G401.6 (cell line): Measurements from ENCODE around the gene KRT6A.

ENCODE experiments used
- FAIRE-seq: peaks from 2 replicates; lab custom pipeline; 2012; peaks lifted over from hg19 to GRCh38; lab: Jason Lieb, UNC

The KRT6A gene

DNA sequence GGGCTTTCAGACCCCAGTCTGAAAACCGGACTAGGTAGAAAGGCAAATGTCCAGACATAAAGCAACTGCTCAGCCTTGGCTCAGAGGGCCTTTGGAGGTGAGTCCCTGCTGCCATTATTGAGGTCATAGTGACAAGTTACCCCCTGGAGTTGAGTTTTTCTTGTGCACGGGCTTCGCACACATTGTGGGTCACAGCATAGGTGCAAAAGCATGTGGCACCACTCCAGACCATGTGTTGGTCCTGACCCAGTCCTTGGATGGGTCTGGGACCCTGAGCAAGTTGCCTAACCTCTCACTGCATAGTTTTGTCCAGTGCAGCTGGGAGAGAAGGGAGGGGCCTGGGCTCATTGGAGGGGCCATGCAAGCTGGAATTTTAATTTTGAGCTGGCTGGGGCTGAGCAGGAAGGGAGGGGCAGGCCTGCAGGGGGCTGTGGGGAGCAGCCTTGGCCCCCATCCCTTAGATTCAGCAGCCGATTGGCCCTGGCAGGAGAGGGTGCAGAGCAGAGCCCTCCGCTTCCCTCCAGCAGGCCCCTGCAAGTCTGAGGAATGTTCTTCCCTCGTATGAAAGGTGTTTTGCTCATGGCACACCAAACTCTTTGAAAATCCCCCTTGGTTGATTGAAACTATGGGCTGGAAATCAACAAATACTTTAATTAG is 31.3 kb upstream of the KRT6A start:
- FAIRE-seq: no peak

DNA sequence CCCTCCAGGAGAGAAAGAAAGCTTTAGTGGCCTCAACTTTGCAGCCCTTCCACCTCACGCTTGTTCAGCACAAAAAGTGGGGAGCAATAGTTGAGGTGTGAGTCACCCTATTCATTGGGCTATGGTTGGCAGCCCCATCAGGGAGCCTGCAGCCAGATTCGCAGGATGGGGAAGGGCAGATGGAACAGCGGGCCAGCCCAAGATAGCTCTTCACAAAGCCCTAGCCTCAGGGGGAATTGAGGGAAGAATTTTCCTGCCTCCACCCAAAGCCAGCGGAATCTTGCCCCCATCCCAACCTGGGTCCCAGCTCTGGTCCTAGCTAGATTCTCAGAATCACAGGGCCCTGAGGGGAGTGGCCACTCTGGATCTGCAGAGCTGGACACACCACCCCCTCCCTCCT is 30.8 kb upstream of the KRT6A start:
- FAIRE-seq: no peak

DNA sequence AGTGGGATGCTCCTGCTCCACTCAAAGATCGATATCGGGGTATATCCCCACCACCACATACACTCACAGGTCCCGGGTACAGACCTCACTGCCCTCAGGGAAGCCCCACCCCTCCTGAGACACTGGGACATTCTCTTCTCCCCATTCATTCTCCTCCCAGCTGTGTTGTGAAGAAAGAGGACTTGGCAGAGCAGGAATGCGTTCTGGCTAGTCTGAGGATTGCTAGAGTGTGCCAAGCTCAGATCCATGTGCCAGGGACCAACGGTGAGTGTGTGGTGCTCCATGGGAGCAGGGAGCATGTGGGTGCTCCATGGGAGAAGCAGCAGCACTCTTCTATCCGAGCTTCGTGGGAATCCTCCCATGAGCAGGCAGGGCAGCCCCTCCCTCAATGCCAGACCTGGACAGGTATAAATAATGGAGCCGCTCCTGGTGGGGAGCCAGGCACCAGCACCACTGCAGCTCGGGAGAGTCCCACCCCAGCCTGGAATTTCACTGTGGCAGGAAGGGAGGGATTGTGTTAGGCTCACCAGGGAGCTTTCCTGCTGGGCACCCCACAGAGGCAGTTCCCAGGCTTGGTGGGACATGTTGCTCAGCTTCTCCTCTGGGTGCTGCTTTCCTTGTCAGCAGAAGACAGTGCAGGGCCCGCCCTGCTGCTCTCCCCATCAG is 29.4 kb upstream of the KRT6A start:
- no peak for FAIRE-seq

DNA sequence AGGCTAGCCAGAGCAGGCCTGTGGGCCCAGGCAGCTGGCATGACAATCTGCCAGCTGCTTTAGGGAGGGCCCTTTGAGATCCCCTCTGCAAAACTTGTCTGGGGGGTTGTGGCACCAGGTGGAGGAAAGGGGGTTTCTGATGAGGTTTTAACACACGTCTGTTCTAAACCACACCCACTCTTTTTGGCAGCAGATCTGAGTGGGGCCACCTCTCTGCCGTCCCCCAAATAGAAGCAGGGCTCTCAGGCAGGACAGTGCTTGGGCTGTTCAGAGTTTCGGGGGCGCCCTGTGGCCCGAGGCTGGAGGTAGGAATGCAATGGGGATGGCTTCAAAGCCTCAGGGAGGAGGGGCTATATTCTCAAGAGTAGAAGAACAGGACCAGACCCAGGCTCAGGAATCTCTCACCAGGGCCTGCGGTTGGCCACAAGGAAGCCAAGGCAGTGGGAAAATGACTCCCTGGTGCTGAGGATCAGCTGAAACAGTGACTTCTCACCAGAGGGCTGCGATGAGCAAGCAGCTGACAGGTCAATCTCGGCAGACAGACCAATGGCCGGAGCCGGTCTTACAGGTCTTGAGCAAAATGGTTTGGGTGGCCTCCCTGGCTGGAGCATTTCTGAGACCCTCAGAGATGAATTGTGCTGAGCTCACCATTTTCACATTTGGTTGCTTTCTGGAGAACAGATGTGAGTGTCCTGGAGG is 28.7 kb upstream of the KRT6A start:
- FAIRE-seq: no peak

DNA sequence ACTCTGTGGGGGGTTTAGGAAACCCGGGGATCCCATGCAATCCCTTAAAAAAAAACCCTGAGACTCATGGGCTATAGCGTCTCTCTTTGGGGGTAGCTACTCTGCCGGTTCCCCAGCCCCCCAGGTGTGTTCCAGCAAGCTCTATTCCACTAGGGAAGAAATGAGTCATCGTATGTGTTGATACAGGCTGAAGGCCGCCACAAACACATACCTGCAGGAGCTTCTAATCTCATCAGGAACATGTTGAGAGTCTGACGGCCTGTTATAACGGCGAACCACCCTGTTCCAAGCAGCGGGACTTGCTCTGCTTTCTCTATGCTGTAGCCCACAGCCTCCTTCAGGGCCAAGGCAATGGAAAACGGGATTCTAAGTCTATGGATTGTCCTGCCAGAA is 28.1 kb upstream of the KRT6A start:
- no peak for FAIRE-seq

DNA sequence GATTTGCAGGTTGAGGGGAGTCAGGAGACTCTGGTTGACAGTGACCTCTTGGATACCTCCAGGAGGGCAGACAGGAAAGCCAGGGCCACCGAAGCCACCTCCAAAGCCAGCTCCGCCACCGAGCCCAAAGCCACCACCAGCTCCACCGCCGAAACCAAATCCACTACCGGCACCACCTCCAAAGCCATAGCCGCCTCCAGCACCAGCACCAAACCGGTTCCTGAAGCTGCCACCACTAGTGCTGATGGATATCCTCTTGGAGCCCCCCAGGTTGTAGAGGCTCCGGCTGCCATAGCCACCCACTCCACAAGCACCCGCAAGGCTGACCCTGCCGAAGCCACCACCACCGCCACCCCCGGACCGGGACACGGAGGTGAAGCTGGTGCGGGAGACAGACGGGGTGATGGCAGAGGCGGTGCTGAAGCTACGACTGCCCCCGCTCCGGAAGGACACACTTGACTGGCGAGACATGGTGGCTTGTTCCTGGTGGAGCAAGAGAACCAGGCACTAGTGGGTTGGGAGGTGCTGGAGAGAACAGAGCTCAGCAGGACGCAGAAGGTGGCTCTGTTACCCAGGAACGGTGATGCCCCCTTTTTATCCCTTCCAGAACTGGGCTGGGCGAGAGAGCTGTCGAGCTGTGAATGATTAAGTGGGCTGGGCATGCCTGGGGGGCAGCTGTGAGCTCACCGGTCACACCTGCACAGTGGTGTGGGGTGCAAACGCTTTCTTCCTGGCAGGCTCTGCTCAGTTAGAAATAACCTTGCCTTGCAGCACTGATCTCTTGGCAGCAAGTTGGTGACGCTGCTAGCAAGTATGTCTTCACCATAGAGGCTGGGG is 27.0 kb upstream of the KRT6A start, which contains the start of gene KRT5:
KRT5 (minus strand) TSS at position 569 of the 837 bp plus-strand sequence; CDS start at position 471, 98 bp downstream.
- FAIRE-seq: no peak

DNA sequence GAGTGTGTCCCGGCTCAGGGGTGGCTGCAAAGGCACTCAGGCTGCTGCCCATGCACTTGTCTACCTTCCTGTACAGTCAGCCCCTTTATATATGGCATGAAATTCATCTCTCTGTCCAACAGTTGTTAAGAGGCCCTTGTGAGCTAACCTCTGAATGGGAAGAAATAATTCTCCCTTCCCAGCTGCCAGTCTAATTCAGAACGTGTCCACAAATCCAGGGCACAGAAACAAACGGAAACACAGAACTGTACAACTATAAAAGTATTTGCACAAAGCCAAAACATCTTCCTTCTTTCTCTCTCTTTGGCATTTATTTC is 26.3 kb upstream of the KRT6A start:
- FAIRE-seq: no peak

DNA sequence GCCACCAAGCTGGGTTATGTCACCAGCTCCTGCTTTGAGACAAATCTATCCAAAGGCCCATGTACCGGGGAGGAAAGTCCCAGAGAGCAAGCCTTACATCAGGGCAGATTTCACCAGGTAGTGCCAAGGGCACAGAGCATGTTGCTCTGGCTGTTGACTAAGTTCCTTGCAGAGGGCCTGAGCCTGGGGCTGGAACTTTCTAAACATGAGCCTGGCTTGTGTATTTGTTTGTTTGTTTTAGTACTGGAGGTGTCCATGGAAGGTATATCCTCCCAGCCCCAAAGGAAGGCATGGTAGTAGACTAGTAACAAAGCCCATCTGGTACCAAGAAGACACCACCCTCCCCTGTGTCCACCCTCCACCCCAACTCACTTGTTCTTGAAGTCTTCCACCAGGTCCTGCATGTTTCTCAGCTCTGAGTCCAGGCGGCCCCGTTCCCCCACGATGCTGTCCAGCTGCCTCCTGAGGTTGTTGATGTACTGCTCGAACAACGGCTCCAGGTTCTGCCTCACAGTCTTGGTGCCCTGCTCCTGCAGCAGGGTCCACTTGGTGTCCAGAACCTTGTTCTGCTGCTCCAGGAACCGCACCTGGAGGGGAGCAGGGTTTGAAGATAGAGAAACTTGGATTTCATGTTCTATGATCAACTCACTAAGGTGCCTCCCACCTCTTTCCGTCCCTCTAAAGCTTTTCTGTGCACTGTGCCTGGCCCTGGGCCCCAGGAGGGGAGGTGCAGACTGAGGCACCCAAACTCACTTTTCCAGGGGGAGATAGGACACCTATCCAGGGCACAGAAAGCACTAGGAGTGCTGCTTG is 25.7 kb upstream of the KRT6A start:
- FAIRE-seq: no peak

DNA sequence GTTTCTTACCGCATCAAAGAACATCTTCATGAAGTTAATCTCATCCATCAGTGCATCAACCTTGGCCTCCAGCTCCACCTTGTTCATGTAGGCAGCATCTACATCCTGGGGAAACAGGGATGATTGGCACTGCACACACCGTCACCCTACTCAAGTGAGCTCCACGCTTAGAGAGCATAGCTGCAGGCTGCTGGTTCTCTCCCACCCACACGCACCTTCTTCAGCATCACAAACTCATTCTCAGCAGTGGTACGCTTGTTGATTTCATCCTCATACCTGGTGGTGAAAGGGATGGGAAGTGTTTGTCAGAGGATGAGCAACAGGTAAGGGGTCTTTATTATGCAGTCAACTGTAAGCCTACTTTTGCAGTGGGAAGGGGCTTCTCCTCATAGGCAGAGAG is 24.8 kb upstream of the KRT6A start:
- no peak for FAIRE-seq

DNA sequence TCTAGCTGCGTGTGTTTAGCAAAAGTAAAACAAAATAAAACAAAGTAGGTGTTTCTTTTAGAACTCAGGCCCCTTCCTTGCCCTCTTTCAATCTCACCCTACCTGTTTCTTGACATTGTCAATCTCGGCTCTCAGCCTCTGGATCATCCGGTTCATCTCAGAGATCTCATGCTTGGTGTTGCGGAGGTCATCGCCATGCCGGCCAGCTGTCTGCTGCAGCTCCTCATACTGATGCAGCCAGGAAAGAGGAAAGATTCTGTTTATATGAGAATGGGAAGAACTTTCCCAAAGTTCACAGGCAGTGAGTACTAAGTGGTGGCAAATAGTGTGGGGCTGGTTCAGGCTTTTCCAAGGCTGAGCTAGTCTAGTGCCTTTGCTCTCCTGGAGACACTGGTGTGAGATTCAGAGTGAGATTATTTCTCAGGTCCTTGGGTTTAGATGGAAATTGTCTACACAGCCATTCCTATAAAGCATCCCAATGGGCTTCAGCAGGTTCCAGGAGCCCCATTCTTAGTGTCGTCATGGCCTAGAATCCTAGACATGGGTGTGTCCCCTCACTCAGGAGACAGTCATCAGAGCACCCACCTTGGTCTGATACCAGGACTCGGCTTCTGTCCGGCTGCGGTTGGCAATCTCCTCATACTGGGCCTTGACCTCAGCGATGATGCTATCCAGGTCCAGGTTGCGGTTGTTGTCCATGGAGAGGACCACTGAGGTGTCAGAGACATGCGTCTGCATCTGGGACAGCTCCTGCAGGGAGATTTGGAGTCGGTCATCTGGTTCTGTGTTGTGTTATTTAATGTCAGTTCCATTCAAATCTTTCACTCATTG is 24.2 kb upstream of the KRT6A start:
- no peak for FAIRE-seq

DNA sequence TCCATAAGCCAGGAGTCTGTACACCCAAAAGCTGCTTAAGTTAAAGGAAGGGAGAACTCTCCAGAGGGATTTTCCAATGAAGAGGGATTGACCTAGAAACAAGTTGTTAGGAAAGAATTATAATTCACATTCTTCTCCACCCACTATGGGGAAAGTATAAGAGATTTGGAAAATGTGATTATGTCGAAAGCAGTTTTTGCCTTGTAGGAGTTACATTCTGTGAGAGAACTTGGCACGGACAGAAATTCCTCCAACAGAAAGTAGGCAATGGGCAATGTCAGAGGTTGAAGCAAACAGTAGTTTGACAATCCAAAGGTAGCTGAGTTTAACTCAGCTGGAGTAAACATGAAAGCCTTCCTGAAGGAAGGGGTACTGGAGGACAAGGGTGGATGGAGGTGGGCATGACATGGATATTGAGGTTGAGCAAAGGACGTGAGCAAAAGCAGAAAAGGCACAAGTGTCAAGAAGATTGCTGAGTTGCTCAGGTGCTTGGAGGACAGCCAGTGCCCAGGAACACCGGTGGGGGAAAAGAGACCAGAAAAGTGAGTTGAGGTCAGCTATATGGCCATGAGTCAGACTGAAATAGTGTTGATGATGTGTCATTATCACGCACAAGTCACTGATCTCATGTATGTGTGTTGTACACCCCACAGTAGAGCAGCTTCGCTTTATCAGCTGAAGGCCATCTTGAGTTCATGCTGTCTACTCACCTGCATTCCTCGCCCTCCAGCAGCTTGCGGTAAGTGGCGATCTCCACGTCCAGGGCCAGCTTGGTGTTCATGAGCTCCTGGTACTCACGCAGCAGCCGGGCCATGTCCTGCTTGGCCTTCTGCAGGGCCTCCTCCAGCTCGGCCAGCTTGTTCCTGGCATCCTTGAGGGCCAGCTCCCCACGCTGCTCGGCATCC is 23.1 kb upstream of the KRT6A start:
- FAIRE-seq: no peak

DNA sequence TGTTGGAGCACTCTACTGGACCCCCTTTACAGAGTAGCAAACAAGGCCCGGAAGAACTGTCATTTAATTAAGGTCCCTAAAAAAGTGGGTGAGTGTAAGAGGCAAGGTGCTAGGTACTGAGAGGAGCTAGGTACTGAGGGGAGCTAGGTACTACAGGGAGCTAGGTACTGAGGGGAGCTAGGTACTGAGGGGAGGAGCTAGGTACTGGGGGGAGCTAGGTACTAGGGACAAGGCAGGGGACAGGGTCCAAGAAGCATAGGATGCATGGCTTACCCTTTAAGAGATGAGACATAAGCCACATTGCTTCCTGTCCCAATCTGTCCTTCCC is 22.2 kb upstream of the KRT6A start:
- FAIRE-seq: no peak

DNA sequence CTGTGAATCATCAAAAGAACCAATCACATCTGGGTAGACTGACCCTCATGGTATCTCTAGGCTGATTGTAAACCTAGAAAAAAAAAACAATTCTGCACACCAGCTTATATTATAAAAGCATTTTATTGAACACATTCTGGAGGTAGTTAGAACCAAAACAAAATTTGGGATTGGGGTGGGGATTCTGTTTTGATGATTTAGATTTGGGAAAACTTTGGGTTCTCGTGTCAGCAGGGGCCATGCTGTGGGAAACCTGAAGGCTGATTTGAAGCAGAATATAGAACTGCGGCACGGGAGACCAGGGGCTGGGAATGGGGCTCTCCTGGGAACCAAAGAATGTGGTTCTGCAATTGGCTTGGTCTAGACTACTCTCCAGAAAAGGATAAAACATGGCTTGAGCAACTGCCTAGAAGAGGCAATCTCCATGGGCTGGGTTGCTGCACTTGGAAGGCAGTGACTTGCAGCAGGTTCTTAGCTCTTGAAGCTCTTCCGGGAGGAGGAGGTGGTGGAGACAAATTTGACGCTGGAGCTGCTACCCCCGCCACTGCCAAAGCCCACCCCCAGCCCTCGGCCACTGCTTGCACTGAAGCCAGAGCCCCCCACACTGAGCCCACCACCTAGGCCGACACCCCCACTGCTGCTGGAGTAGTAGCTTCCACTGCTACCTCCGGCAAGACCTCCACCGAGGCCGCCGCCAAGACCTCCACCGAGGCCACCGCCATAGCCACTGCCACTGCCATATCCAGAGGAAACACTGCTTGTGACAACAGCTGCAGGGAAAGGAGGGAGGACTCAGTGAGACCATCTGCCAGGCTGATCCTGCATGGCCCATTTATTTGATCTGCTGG is 21.6 kb upstream of the KRT6A start:
- no peak for FAIRE-seq

DNA sequence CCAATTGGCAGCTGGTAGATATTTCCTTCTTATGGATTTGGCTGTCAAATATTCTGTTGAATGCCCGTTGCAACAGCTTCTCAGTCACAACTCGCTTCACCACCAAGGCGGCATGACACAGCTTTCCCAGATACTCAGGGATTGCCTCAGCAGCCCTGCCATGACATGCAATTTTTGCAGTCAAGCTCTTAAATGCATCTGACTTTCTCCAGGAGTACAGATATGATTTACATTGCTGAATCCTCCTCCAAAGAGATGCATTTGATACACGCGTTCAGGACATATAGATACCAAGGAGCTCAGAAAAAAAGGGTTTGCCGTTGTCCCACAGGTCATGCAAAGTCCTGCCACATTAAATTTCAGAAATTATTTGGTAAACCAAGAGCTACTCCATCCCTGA is 20.7 kb upstream of the KRT6A start:
- no peak for FAIRE-seq

DNA sequence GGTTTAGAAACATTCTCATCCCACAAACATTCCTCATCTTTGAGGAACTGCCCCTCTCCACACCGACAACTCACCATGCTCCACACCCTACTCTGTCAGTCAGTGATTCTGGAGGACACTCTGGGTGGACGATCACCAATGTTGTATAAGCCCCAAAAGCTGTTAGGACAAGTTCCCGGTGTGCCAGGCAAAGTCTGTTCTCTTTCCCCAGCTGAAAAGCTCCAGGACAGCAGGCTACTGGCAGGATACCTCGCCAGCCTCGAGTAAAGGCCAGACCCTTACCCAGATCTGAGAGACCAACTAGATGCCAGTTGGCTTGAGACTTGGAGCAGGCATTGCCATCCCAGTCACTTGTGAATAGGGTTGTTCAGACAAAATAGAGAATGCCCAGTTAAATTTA is 15.2 kb upstream of the KRT6A start:
- FAIRE-seq: no peak

DNA sequence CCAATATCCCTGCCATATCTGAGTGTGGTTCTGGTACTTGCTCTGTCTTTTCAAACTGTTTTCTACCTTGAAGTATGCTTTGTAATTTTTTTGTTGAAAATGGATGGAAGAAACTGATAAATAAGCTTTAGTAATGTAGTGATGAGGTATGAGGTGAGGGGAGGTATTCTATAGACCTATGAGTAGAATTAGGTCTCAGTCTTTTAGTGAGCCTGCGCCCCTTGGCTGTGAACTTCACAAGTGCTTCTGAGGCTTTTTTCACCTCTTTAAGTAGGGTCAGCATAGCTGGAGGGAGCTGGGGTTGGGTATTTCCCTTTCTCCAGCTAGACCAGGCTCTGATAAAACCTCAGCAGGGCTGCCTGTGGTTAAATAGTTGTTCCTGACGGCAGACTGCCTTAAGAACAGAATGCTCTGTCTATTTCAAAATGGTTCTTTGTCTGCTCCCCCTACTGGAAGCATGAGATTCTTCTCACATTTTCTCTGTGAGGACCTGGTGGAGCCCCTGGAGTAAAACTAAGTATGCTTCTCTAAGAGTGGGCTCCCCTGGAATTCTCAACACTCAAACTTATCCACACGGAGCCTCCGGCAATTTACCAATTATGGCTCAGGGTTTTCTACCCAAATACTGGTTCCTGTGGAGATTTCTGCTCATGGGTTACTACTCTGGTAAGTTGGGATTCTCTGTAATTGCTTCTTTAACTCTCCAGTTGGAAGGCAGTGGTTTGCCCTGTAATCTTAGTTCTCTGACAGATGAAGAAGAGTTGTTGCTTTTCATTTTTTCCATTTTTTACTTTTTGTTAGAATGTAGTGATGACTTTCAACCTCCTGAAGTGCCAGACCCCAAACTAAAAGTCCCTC is 14.0 kb upstream of the KRT6A start:
- FAIRE-seq: no peak

DNA sequence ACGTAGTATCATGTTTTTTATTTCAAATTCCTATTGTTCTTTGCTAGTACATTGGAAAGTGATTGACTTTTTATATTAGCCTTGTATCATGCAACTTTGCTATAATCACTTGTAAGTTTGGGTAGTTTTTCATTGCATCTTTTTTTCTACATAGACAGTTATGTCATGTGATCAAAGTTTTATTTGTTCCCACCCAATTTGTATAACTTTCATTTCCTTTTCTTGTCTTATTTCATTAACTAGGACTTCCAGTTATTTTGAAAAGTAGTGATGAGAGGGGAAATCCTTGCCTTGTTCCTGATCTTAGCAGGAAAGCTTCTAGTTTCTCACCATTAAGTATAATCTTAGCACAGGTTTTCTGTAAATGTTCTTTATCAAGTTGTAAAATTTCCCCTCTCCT is 9.8 kb upstream of the KRT6A start:
- FAIRE-seq: no peak

DNA sequence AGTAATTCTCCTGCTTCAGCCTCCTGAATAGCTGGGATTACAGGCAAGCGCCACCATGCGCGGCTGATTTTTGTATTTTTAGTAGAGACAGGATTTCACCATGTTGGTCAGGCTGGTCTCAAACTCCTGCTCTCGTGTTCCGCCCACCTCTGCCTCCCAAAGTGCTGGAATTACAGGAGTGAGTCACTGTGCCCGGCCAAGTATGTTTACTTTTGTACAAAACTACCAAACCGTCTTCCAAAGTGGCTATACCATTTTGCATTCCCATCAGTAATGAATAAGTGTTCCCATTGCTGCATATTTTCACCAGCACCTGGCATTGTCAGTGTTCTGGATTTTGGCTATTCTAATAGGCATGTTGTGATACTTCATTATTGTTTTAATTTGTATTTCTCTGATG is 8.4 kb upstream of the KRT6A start:
- no peak for FAIRE-seq
